ENCODE results near the gene MT1X. TPM values are rescaled to one million over a fixed set of nuclear protein-coding genes. Genes with fewer than 3 reads are reported as not detected.
A peak's percentile ranks its signal among the peaks of the same experiment; 100 is the strongest.

Gene MT1X
- total and polyA plus RNA-seq, 4 experiments from 2014 or later = 21.0 to 146 (median 49.9) TPM

DNA sequence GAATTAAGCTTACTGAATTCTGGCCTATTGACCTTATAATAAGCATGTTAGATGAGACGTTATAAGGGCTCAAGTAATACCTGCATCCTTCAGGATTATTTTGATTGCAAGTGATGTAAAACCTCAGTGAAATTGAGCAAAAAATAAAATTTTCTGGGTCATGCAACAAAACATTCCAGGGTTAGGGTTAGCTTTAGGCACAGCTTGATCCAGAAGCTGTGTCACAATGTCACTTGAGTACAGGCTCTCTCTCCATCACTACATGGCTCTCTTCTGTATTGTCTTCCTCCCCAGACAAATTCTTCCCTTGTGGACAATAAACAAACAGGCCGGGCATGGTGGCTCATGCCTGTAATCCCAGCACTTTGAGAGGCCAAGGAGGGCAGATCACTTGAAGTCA lies 44.0 kb downstream of the MT1X start:
- no peaks in the 10 kb centered on the region for H3K36me3 ChIP-seq (ENCODE audit: insufficient read depth, low read length)
- H3K27me3 Mint-ChIP-seq = peaks cover 0 to 3% of the 10 kb centered on the region in 2 donors
- no peak overlapping the region for H3K27ac Mint-ChIP-seq
- DNase-seq = no peak
- no peaks in the 10 kb centered on the region for H3K27me3 ChIP-seq (ENCODE audit: insufficient read depth, low read length)
- H3K4me3 Mint-ChIP-seq = no peak overlapping the region
- no peak overlapping the region for H3K27ac ChIP-seq (ENCODE audit: low read depth, low read length)
- intact Hi-C loops (cut with micrococcal nuclease) = loop anchor here (10.0 kb wide), 1 partner anchor 209 kb away; the partner anchor contains the start of gene HERPUD1
- ChIA-PET POLR2A (ENCODE audit: partially characterized antibody) (no interaction called here), CTCF (ENCODE audit: partially characterized antibody) (no interaction called here)
- H3K4me3 ChIP-seq (ENCODE audit: low read length in 2 of 2) = no peak overlapping the region
- peaks cover 0 to 3% of the 10 kb centered on the region in 2 donors for H3K36me3 Mint-ChIP-seq
- peaks cover 13 to 36% (median 14%) of the 10 kb centered on the region in 4 donors for H3K4me1 Mint-ChIP-seq
- no peaks in the 10 kb centered on the region for H3K9me3 ChIP-seq (ENCODE audit: control insufficient read depth in 1 of 2, low read length in 2 of 2)
- H3K4me1 ChIP-seq (ENCODE audit: insufficient read depth, low read length) = peaks cover 24% of the 10 kb centered on the region
- no peaks in the 10 kb centered on the region for H3K9me3 Mint-ChIP-seq

GRCh38 chr16:56726926-56727325 lies 44.7 kb downstream of the MT1X start:
- H3K36me3 ChIP-seq (ENCODE audit: insufficient read depth, low read length) = no peaks in the 10 kb centered on the region
- no peak overlapping the region for H3K27ac Mint-ChIP-seq
- no peak overlapping the region for H3K27ac ChIP-seq (ENCODE audit: low read depth, low read length)
- H3K36me3 Mint-ChIP-seq = peaks cover 0 to 3% of the 10 kb centered on the region in 2 donors
- no peaks in the 10 kb centered on the region for H3K9me3 Mint-ChIP-seq
- DNase-seq = no peak
- H3K9me3 ChIP-seq (ENCODE audit: control insufficient read depth in 1 of 2, low read length in 2 of 2) = no peaks in the 10 kb centered on the region
- ChIA-PET CTCF (ENCODE audit: partially characterized antibody) (no interaction called here), POLR2A (ENCODE audit: partially characterized antibody) (no interaction called here)
- intact Hi-C loops (cut with micrococcal nuclease) = loop anchor here (10.0 kb wide), 1 partner anchor 208 kb away; the partner anchor contains the start of gene HERPUD1
- peaks cover 13 to 36% (median 14%) of the 10 kb centered on the region in 4 donors for H3K4me1 Mint-ChIP-seq
- H3K4me3 ChIP-seq (ENCODE audit: low read length in 2 of 2) = no peak overlapping the region
- peaks cover 0 to 3% of the 10 kb centered on the region in 2 donors for H3K27me3 Mint-ChIP-seq
- H3K27me3 ChIP-seq (ENCODE audit: insufficient read depth, low read length) = no peaks in the 10 kb centered on the region
- peak overlapping the region in 1 of 8 donors; percentile 35 for H3K4me3 Mint-ChIP-seq
- peaks cover 28% of the 10 kb centered on the region for H3K4me1 ChIP-seq (ENCODE audit: insufficient read depth, low read length)

DNA sequence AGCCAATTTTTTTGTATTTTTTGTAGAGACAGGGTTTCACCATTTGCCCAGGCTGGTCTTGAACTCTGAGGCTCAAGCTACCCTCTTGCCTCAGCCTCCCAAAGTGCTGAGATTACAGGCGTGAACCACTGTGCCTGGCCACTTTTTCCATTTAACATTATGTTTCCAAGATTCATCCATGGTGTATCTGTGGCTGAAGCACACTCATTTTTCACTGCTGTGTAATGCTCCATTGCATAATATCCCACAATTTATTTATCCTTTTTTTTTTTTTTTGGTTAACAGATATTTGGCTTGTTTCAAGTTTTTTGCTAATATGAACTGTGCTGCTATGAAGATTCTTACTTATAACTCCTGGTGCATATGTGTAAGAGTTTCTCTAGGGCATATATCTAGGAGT lies 45.8 kb downstream of the MT1X start:
- no peaks in the 10 kb centered on the region for H3K9me3 ChIP-seq (ENCODE audit: control insufficient read depth in 1 of 2, low read length in 2 of 2)
- no peaks in the 10 kb centered on the region for H3K9me3 Mint-ChIP-seq
- DNase-seq = no peak
- CTCF ChIA-PET (ENCODE audit: partially characterized antibody) = interaction anchor here (2.6 kb wide), 1 partner anchor 26 kb away, joined by 14 read pairs; no protein-coding TSS in a partner anchor
- intact Hi-C loops (cut with micrococcal nuclease) = loop anchor here (10.0 kb wide), 1 partner anchor 207 kb away; the partner anchor contains the start of gene HERPUD1
- H3K36me3 Mint-ChIP-seq = peaks cover 0 to 3% of the 10 kb centered on the region in 2 donors
- POLR2A ChIA-PET (ENCODE audit: partially characterized antibody) = interaction anchor here (0.6 to 1.7 kb wide), 3 partner anchors 11 to 1467 kb away, joined by 3 to 4 read pairs (median 3); partner anchors contain the start of genes NUDT21 and OGFOD1
- peaks cover 13 to 36% (median 14%) of the 10 kb centered on the region in 4 donors for H3K4me1 Mint-ChIP-seq
- H3K27me3 ChIP-seq (ENCODE audit: insufficient read depth, low read length) = no peaks in the 10 kb centered on the region
- no peak overlapping the region for H3K4me3 ChIP-seq (ENCODE audit: low read length in 2 of 2)
- peak overlapping the region in 1 of 7 donors; percentile 82 for H3K27ac Mint-ChIP-seq
- H3K4me1 ChIP-seq (ENCODE audit: insufficient read depth, low read length) = peaks cover 35% of the 10 kb centered on the region
- H3K27ac ChIP-seq (ENCODE audit: low read depth, low read length) = no peak overlapping the region
- no peaks in the 10 kb centered on the region for H3K27me3 Mint-ChIP-seq
- peak overlapping the region in 1 of 8 donors; percentile 95 for H3K4me3 Mint-ChIP-seq
- H3K36me3 ChIP-seq (ENCODE audit: insufficient read depth, low read length) = no peaks in the 10 kb centered on the region

- Histone ChIP-seq H3K36me3 (ENCODE audit: insufficient read depth, low read length) (no peaks in the 10 kb centered on the region), H3K4me1 (ENCODE audit: insufficient read depth, low read length) (peaks cover 35% of the 10 kb centered on the region), H3K27ac (ENCODE audit: low read depth, low read length) (peak overlapping the region; percentile 70), H3K4me3 (ENCODE audit: low read length in 2 of 2) (peak overlapping the region; percentile 76 to 81), H3K9me3 (ENCODE audit: control insufficient read depth in 1 of 2, low read length in 2 of 2) (no peaks in the 10 kb centered on the region), H3K27me3 (ENCODE audit: insufficient read depth, low read length) (no peaks in the 10 kb centered on the region)
- DNase-seq = no peak
- peak overlapping the region in 6 of 7 donors; percentile 82 to 98 (median 96) for H3K27ac Mint-ChIP-seq
- H3K4me3 Mint-ChIP-seq = peak overlapping the region in 4 of 8 donors; percentile 85 to 95 (median 93)
- no peaks in the 10 kb centered on the region for H3K27me3 Mint-ChIP-seq
- H3K9me3 Mint-ChIP-seq = no peaks in the 10 kb centered on the region
- peaks cover 13 to 36% (median 14%) of the 10 kb centered on the region in 4 donors for H3K4me1 Mint-ChIP-seq
- intact Hi-C loops (cut with micrococcal nuclease) = loop anchor here (10.0 kb wide), 1 partner anchor 206 kb away; the partner anchor contains the start of gene HERPUD1
- POLR2A ChIA-PET (ENCODE audit: partially characterized antibody) = interaction anchor here (0.7 to 1.7 kb wide), 3 partner anchors 20 to 278 kb away, joined by 3 to 6 read pairs (median 4); partner anchors contain the start of genes NUDT21 and OGFOD1
- peaks cover 0 to 3% of the 10 kb centered on the region in 2 donors for H3K36me3 Mint-ChIP-seq
- CTCF ChIA-PET (ENCODE audit: partially characterized antibody) = interaction anchor here (2.6 kb wide), 1 partner anchor 28 kb away, joined by 14 read pairs; no protein-coding TSS in a partner anchor
These were observed 46.9 kb downstream of the MT1X start for GRCh38 chr16:56728980-56729734.

GRCh38 chr16:56729735-56730662 lies 47.7 kb downstream of the MT1X start, which contains the start of gene NUP93:
Gene NUP93 (plus strand): TSS chr16:56730129. CDS start chr16:56748248, 18,119 bp downstream.
- ChIA-PET POLR2A (ENCODE audit: partially characterized antibody) (interaction anchor here (0.7 to 0.8 kb wide), 2 partner anchors 20 to 74 kb away, joined by 3 to 6 read pairs; no protein-coding TSS in a partner anchor), CTCF (ENCODE audit: partially characterized antibody) (interaction anchor here (2.6 kb wide), 1 partner anchor 28 kb away, joined by 14 read pairs; no protein-coding TSS in a partner anchor)
- peak within 1 kb of the TSS; percentile 70 for H3K27ac ChIP-seq (ENCODE audit: low read depth, low read length)
- no peaks in the 10 kb centered on the region for H3K36me3 ChIP-seq (ENCODE audit: insufficient read depth, low read length)
- H3K4me3 ChIP-seq (ENCODE audit: low read length in 2 of 2) = peak within 1 kb of the TSS; percentile 76 to 81
- H3K4me3 Mint-ChIP-seq = peak within 1 kb of the TSS in 4 of 8 donors; percentile 85 to 95 (median 93)
- H3K36me3 Mint-ChIP-seq = peaks cover 0 to 3% of the 10 kb centered on the region in 2 donors
- no peaks in the 10 kb centered on the region for H3K9me3 ChIP-seq (ENCODE audit: control insufficient read depth in 1 of 2, low read length in 2 of 2)
- H3K27me3 Mint-ChIP-seq = no peaks in the 10 kb centered on the region
- peaks cover 35% of the 10 kb centered on the region for H3K4me1 ChIP-seq (ENCODE audit: insufficient read depth, low read length)
- H3K4me1 Mint-ChIP-seq = peaks cover 13 to 36% (median 14%) of the 10 kb centered on the region in 4 donors
- peak within 1 kb of the TSS in 6 of 7 donors; percentile 82 to 98 (median 96) for H3K27ac Mint-ChIP-seq
- no peaks in the 10 kb centered on the region for H3K27me3 ChIP-seq (ENCODE audit: insufficient read depth, low read length)
- peak; percentile 87 to 92 (median 89) for DNase-seq
- no peaks in the 10 kb centered on the region for H3K9me3 Mint-ChIP-seq
- intact Hi-C loops (cut with micrococcal nuclease) = loop anchor here (1.0 to 10.0 kb wide), 3 partner anchors 48 to 205 kb away; partner anchors contain the start of genes HERPUD1, MT1X and SLC12A3

GRCh38 chr16:56732366-56732765 lies 50.1 kb downstream of the MT1X start:
- Histone ChIP-seq H3K27me3 (ENCODE audit: insufficient read depth, low read length) (no peaks in the 10 kb centered on the region), H3K27ac (ENCODE audit: low read depth, low read length) (no peak overlapping the region), H3K4me1 (ENCODE audit: insufficient read depth, low read length) (peaks cover 35% of the 10 kb centered on the region), H3K4me3 (ENCODE audit: low read length in 2 of 2) (no peak overlapping the region), H3K36me3 (ENCODE audit: insufficient read depth, low read length) (no peaks in the 10 kb centered on the region), H3K9me3 (ENCODE audit: control insufficient read depth in 1 of 2, low read length in 2 of 2) (no peaks in the 10 kb centered on the region)
- H3K27ac Mint-ChIP-seq = no peak overlapping the region
- intact Hi-C loops (cut with micrococcal nuclease) = loop anchor here (5.0 kb wide), 1 partner anchor 135 kb away; the partner anchor contains the start of gene SLC12A3
- no peak overlapping the region for H3K4me3 Mint-ChIP-seq
- H3K4me1 Mint-ChIP-seq = peaks cover 14 to 34% (median 17%) of the 10 kb centered on the region in 4 donors
- no peak for DNase-seq
- H3K27me3 Mint-ChIP-seq = no peaks in the 10 kb centered on the region
- H3K9me3 Mint-ChIP-seq = no peaks in the 10 kb centered on the region
- peaks cover 0 to 3% of the 10 kb centered on the region in 2 donors for H3K36me3 Mint-ChIP-seq
- ChIA-PET CTCF (ENCODE audit: partially characterized antibody) (no interaction called here), POLR2A (ENCODE audit: partially characterized antibody) (no interaction called here)

Data from CD4-positive, alpha-beta memory T cell (primary cell).